GM10248 (cell line): Measurements from ENCODE around the gene KAZN.

ENCODE experiments used
- CTCF ChIA-PET: fragments of 300-600 bp; sonication (Branson Sonifier 250); formaldehyde crosslinking; extraction: SDS; loops from one replicate; lab custom pipeline; 2021; ENCODE audit warnings: antibody characterized with exemption; lab: Yijun Ruan, JAX
- POLR2A ChIA-PET: fragments of 350-650 bp; sonication (Branson Sonifier 250); formaldehyde crosslinking; extraction: SDS; loops from one replicate; lab custom pipeline; 2020; ENCODE audit warnings: antibody characterized with exemption; lab: Yijun Ruan, JAX
- DNase-seq: peaks from one replicate; pipeline ENCODE4 v3.0.0; 2012; ENCODE audit errors: extremely low spot score
- CTCF ChIP-seq: IDR thresholded peaks from 2 replicates; pipeline ENCODE4 v1.5.1; 2012; ENCODE audit warnings: mild to moderate bottlenecking, low read depth; ENCODE audit errors: extremely low read depth, missing control alignments, control extremely low read depth

The KAZN gene

DNA sequence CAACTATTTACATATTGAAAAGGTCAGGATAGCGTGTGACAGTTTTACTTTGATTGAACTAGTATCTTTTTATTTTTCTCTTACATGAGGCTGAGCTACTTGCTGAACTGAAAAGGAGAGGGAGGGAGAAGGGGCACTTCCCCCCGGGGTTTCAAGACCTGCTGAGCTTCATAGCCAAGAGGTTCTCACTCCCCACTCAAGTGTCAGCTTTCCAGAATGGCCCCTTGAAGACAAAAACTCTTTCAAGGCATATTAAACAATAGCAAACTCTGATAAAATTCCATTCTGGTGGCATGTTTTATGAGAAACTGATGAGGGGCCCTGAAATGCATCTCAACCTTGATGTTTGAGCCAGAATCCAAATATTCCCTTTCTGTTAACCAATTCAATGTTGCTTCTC is 143.0 kb downstream of the KAZN start:
- TF ChIP-seq CTCF, result no peak
- DNase-seq, result no peak
- ChIA-PET CTCF (interaction anchor here (1.4 to 2.1 kb wide), 2 partner anchors 9 to 48 kb away, joined by 4 to 6 read pairs; no protein-coding TSS in a partner anchor), POLR2A (no interaction called here)

GRCh38 chr1:14742181-14742980 is 143.9 kb downstream of the KAZN start:
- DNase-seq, result no peak
- CTCF ChIA-PET, result interaction anchor here (1.4 kb wide), 1 partner anchor 10 kb away, joined by 6 read pairs; no protein-coding TSS in a partner anchor
- TF ChIP-seq CTCF, result no peak
- POLR2A ChIA-PET, result no interaction called here

DNA sequence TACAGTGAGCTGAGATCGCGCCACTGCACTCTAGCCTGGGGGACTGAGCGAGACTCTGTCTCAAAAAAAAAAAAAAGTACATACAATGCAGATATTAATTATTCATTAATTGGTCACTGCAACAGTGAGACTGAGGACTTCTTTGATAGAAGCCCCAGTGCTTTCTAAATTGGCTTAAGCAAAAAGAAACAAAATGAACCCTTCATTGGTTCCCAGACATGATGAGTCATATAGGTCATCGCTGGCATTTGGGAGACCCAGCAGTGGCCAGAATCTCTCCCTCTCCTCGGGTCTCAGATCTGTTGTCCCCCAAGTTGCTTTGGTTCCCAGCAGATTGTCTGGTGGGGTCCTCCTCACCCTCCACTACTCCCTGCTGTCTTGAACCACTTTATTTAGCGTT is 144.9 kb downstream of the KAZN start:
- ChIA-PET CTCF (no interaction called here), POLR2A (no interaction called here)
- no peak for TF ChIP-seq CTCF
- no peak for DNase-seq

GRCh38 chr1:14745001-14745720 is 146.7 kb downstream of the KAZN start:
- no peak for DNase-seq
- ChIA-PET CTCF (no interaction called here), POLR2A (no interaction called here)
- TF ChIP-seq CTCF, result no peak

DNA sequence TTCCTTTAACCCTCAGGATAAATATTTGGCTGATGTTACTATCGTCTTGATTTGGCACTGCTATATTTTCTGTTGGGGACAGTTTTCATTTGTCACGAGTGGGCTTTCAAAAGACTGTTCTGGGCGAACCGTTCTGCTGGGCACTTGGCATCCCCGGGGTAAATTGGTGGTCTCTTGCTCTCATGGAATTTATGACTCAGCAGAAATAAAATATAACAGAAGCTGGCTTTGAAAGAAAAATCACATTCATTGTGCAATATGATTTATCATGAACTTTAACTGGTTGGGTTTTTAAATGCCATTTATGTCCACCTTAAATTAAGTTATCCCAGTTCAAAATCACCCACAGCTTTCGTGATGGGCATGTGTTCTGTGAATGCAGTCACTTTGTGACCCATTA is 147.3 kb downstream of the KAZN start:
- no peak for TF ChIP-seq CTCF
- ChIA-PET CTCF (no interaction called here), POLR2A (no interaction called here)

DNA sequence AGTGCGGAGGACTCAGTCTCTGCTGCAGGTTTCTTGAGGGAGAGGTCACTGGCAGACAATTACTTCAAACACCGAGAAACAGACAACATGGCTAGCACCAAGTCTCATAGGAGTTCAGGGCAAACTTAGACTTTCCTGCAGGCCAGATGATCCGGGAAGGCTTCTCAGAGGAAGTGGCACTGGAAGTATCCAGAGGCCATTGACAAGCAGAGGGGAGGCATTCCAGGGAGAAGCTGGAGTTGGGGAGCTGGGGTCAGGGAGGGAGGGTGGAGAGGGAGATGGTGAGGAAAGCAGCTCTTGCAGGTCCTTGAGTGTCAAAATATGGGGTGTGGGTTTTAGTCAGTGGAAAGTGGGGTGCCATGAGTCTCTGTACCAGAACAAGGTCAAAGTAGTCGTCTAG is 147.9 kb downstream of the KAZN start:
- TF ChIP-seq CTCF, result no peak
- ChIA-PET CTCF (no interaction called here), POLR2A (no interaction called here)
- no peak for DNase-seq

More for the DNA sequence above, 147.3 kb downstream of the KAZN start:
- DNase-seq, result no peak
